Neural cell (in vitro differentiated cells): Measurements from ENCODE around the gene FREM2.

Source experiments
- EZH2 ChIP-seq: fragments of 200-600, 300-800 bp; shearing (Covaris generic), sonication (generic); IDR thresholded peaks from 2 replicates; pipeline ENCODE4 v1.6.1; 2014; ENCODE audit warnings: antibody characterized with exemption, low read length, borderline replicate concordance, mild to moderate bottlenecking; ENCODE audit not compliant: insufficient read depth, poor library complexity, severe bottlenecking
- POLR2AphosphoS5 ChIP-seq: IDR thresholded peaks from 2 replicates; pipeline ENCODE4 v1.6.1; 2012
- TAF1 ChIP-seq: IDR thresholded peaks from 2 replicates; pipeline ENCODE4 v1.6.1; 2012; ENCODE audit warnings: low read depth
- TF ChIP-seq, protein P1 (sequence below): fragments of 450-650 bp; IDR thresholded peaks from 2 replicates; pipeline ENCODE4 v1.5.1; 2014; ENCODE audit warnings: antibody characterized with exemption, mild to moderate bottlenecking, moderate library complexity; ENCODE audit not compliant: poor library complexity, severe bottlenecking
- TF ChIP-seq, protein P2 (sequence below): IDR thresholded peaks from 2 replicates; pipeline ENCODE4 v1.6.1; 2012; ENCODE audit warnings: borderline replicate concordance

DNA sequence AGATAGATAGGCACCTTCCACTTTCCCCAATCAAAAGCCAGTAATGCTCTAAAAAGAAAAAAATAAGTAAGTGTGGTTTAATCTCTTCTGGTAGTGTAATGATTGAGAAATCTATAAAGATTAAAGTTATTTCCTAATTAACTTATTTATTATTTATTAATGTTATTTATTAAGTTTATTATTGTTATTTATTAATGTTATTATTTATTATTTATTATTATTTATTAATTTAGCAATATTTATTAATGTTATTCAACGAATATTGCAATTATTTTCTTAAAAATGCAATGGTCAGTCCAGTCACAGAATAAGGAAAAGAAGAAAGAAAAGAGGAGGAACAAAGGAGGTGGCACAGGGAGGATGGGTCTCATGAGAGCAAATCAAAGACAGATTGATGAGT is 100.7 kb downstream of the FREM2 start:
- no peak for TF ChIP-seq POLR2AphosphoS5
- TF ChIP-seq, protein P1, sequence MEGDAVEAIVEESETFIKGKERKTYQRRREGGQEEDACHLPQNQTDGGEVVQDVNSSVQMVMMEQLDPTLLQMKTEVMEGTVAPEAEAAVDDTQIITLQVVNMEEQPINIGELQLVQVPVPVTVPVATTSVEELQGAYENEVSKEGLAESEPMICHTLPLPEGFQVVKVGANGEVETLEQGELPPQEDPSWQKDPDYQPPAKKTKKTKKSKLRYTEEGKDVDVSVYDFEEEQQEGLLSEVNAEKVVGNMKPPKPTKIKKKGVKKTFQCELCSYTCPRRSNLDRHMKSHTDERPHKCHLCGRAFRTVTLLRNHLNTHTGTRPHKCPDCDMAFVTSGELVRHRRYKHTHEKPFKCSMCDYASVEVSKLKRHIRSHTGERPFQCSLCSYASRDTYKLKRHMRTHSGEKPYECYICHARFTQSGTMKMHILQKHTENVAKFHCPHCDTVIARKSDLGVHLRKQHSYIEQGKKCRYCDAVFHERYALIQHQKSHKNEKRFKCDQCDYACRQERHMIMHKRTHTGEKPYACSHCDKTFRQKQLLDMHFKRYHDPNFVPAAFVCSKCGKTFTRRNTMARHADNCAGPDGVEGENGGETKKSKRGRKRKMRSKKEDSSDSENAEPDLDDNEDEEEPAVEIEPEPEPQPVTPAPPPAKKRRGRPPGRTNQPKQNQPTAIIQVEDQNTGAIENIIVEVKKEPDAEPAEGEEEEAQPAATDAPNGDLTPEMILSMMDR, result no peak
- no peak for TF ChIP-seq EZH2
- TF ChIP-seq, protein P2, sequence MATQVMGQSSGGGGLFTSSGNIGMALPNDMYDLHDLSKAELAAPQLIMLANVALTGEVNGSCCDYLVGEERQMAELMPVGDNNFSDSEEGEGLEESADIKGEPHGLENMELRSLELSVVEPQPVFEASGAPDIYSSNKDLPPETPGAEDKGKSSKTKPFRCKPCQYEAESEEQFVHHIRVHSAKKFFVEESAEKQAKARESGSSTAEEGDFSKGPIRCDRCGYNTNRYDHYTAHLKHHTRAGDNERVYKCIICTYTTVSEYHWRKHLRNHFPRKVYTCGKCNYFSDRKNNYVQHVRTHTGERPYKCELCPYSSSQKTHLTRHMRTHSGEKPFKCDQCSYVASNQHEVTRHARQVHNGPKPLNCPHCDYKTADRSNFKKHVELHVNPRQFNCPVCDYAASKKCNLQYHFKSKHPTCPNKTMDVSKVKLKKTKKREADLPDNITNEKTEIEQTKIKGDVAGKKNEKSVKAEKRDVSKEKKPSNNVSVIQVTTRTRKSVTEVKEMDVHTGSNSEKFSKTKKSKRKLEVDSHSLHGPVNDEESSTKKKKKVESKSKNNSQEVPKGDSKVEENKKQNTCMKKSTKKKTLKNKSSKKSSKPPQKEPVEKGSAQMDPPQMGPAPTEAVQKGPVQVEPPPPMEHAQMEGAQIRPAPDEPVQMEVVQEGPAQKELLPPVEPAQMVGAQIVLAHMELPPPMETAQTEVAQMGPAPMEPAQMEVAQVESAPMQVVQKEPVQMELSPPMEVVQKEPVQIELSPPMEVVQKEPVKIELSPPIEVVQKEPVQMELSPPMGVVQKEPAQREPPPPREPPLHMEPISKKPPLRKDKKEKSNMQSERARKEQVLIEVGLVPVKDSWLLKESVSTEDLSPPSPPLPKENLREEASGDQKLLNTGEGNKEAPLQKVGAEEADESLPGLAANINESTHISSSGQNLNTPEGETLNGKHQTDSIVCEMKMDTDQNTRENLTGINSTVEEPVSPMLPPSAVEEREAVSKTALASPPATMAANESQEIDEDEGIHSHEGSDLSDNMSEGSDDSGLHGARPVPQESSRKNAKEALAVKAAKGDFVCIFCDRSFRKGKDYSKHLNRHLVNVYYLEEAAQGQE, result no peak
- TF ChIP-seq TAF1, result no peak
